ENCODE data around the gene RWDD4. TPM values are rescaled to one million over a fixed set of nuclear protein-coding genes. Genes with fewer than 3 reads are reported as not detected.

Gene RWDD4
- total RNA-seq, 1 experiment from 2014 or later, result 16.8 TPM

- ChIA-PET CTCF (no interaction called here), POLR2A (ENCODE audit: unreplicated experiment) (no interaction called here)
- Histone ChIP-seq H3K27ac (no peak overlapping the region), H3K36me3 (ENCODE audit: low read depth) (no peaks in the 10 kb centered on the region), H3K79me2 (ENCODE audit: low read depth) (no peaks in the 10 kb centered on the region), H3K9me2 (ENCODE audit: insufficient read depth) (no peaks in the 10 kb centered on the region), H3K9me3 (ENCODE audit: insufficient read depth, low read depth) (no peaks in the 10 kb centered on the region), H3K4me3 (no peak overlapping the region), H3K4me1 (replicated peaks; ENCODE audit: insufficient read depth) (no peaks in the 10 kb centered on the region), H4K20me1 (ENCODE audit: insufficient read depth) (no peaks in the 10 kb centered on the region), H3F3A (ENCODE audit: insufficient read depth, low read depth) (no peaks in the 10 kb centered on the region), H3K27me3 (ENCODE audit: insufficient read depth, low read depth) (no peaks in the 10 kb centered on the region), H3K4me2 (no peak overlapping the region), H2AFZ (no peak overlapping the region)
- BruUV-seq (replicated peaks), result no TSS peak
- TF ChIP-seq EZH2 (IDR thresholded peaks at IDR 0.05; ENCODE audit: low read depth), result no peak
- TF ChIP-seq, protein P1, sequence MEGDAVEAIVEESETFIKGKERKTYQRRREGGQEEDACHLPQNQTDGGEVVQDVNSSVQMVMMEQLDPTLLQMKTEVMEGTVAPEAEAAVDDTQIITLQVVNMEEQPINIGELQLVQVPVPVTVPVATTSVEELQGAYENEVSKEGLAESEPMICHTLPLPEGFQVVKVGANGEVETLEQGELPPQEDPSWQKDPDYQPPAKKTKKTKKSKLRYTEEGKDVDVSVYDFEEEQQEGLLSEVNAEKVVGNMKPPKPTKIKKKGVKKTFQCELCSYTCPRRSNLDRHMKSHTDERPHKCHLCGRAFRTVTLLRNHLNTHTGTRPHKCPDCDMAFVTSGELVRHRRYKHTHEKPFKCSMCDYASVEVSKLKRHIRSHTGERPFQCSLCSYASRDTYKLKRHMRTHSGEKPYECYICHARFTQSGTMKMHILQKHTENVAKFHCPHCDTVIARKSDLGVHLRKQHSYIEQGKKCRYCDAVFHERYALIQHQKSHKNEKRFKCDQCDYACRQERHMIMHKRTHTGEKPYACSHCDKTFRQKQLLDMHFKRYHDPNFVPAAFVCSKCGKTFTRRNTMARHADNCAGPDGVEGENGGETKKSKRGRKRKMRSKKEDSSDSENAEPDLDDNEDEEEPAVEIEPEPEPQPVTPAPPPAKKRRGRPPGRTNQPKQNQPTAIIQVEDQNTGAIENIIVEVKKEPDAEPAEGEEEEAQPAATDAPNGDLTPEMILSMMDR (conservative IDR thresholded peaks at IDR 0.05), result no peak
- no peak for DNase-seq
- intact Hi-C loops (cut with micrococcal nuclease; ENCODE audit: unreplicated experiment), result no loop called here
Observed at GRCh38 chr4:183620421-183620820, 38.6 kb downstream of the RWDD4 start.

GRCh38 chr4:183618681-183619080, 40.3 kb downstream of the RWDD4 start:
- H3K27ac ChIP-seq, result no peak overlapping the region
- no peaks in the 10 kb centered on the region for H3K9me2 ChIP-seq (ENCODE audit: insufficient read depth)
- ChIA-PET POLR2A (ENCODE audit: unreplicated experiment) (no interaction called here), CTCF (no interaction called here)
- H3K36me3 ChIP-seq (ENCODE audit: low read depth), result no peaks in the 10 kb centered on the region
- no peak for DNase-seq
- H3K4me1 ChIP-seq (replicated peaks; ENCODE audit: insufficient read depth), result no peaks in the 10 kb centered on the region
- H3K9me3 ChIP-seq (ENCODE audit: insufficient read depth, low read depth), result no peaks in the 10 kb centered on the region
- no peak overlapping the region for H3K4me3 ChIP-seq
- H2AFZ ChIP-seq, result no peak overlapping the region
- H3K79me2 ChIP-seq (ENCODE audit: low read depth), result no peaks in the 10 kb centered on the region
- no peaks in the 10 kb centered on the region for H3F3A ChIP-seq (ENCODE audit: insufficient read depth, low read depth)
- intact Hi-C loops (cut with micrococcal nuclease; ENCODE audit: unreplicated experiment), result no loop called here
- H4K20me1 ChIP-seq (ENCODE audit: insufficient read depth), result no peaks in the 10 kb centered on the region
- BruUV-seq (replicated peaks), result no TSS peak
- no peak for TF ChIP-seq EZH2 (IDR thresholded peaks at IDR 0.05; ENCODE audit: low read depth)
- TF ChIP-seq, protein P1 (conservative IDR thresholded peaks at IDR 0.05), result no peak
- no peak overlapping the region for H3K4me2 ChIP-seq
- no peaks in the 10 kb centered on the region for H3K27me3 ChIP-seq (ENCODE audit: insufficient read depth, low read depth)

DNA sequence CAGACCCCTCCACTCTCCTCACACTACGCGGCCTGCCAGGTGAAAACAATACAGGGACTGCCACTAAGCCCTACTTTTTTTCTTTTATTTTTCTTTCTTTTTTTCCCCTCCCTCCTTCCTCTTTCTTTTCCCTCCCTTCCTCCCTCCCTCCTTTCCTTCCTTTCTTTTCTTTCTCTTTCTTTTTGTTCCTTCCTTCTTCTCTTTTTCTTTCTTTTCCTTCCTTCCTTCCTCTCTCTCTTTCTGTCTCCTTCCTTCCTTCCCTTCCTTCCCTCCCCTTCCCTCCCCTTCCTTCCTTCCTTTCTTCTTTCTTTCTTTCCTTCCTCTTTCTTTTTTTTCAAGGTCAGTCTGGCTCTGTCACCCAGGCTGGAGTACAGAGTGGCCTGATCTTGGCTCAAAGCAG, 41.9 kb downstream of the RWDD4 start:
- ChIA-PET CTCF (no interaction called here), POLR2A (ENCODE audit: unreplicated experiment) (no interaction called here)
- no peaks in the 10 kb centered on the region for H3K9me2 ChIP-seq (ENCODE audit: insufficient read depth)
- DNase-seq, result no peak
- H3K4me1 ChIP-seq (replicated peaks; ENCODE audit: insufficient read depth), result no peaks in the 10 kb centered on the region
- no peaks in the 10 kb centered on the region for H3K9me3 ChIP-seq (ENCODE audit: insufficient read depth, low read depth)
- H3F3A ChIP-seq (ENCODE audit: insufficient read depth, low read depth), result no peaks in the 10 kb centered on the region
- intact Hi-C loops (cut with micrococcal nuclease; ENCODE audit: unreplicated experiment), result no loop called here
- no peaks in the 10 kb centered on the region for H3K27me3 ChIP-seq (ENCODE audit: insufficient read depth, low read depth)
- no peak overlapping the region for H3K4me2 ChIP-seq
- no peak overlapping the region for H3K4me3 ChIP-seq
- no TSS peak for BruUV-seq (replicated peaks)
- no peaks in the 10 kb centered on the region for H4K20me1 ChIP-seq (ENCODE audit: insufficient read depth)
- no peaks in the 10 kb centered on the region for H3K36me3 ChIP-seq (ENCODE audit: low read depth)
- no peak overlapping the region for H2AFZ ChIP-seq
- no peak for TF ChIP-seq EZH2 (IDR thresholded peaks at IDR 0.05; ENCODE audit: low read depth)
- TF ChIP-seq, protein P1 (conservative IDR thresholded peaks at IDR 0.05), result no peak
- no peak overlapping the region for H3K27ac ChIP-seq
- no peaks in the 10 kb centered on the region for H3K79me2 ChIP-seq (ENCODE audit: low read depth)
